Measurements from ENCODE around the gene RPL23.

GRCh38 chr17:38799501-38800236 is 53.9 kb downstream of the RPL23 start, which contains the start of gene PIP4K2B:
- TF ChIP-seq CTCF (IDR thresholded peaks at IDR 0.05), result peak in 2 of 6 experiments; percentile 0 to 20
- peak; percentile 87 to 88 for TF ChIP-seq POLR2AphosphoS5 (IDR thresholded peaks at IDR 0.05)
